Endodermal cell (in vitro differentiated cells): Measurements from ENCODE around the gene FSD1. TPM values are rescaled to one million over a fixed set of nuclear protein-coding genes. Genes with fewer than 3 reads are reported as not detected.

ENCODE experiments used
- DNase-seq: peaks from one replicate; pipeline ENCODE4 v3.0.0-alpha.2; 2017
- H3K27ac ChIP-seq: 2 replicates; pipeline ENCODE4 v1.5.1; 2013; ENCODE audit warnings: mild to moderate bottlenecking, low read depth, low read length, moderate library complexity
- H3K27me3 ChIP-seq: 2 replicates; pipeline ENCODE4 v1.6.1; 2013; ENCODE audit warnings: mild to moderate bottlenecking, low read length, moderate library complexity; ENCODE audit not compliant: insufficient read depth, control insufficient read depth, poor library complexity, severe bottlenecking
- H3K36me3 ChIP-seq: 2 replicates; pipeline ENCODE4 v1.7.0; 2013; ENCODE audit warnings: mild to moderate bottlenecking, low read length, moderate library complexity; ENCODE audit not compliant: control insufficient read depth, insufficient read depth
- H3K4me1 ChIP-seq: one replicate; pipeline ENCODE4 v1.7.0; 2013; ENCODE audit warnings: low read length; ENCODE audit not compliant: control insufficient read depth, insufficient read depth
- H3K4me3 ChIP-seq: 2 replicates; pipeline ENCODE4 v1.5.1; 2013; ENCODE audit warnings: mild to moderate bottlenecking, low read length, moderate library complexity
- H3K9ac ChIP-seq: 2 replicates; pipeline ENCODE4 v1.6.1; 2013; ENCODE audit warnings: mild to moderate bottlenecking, low read length, moderate library complexity; ENCODE audit not compliant: poor library complexity, severe bottlenecking; ENCODE audit errors: extremely low read depth
- H3K9me3 ChIP-seq: 2 replicates; pipeline ENCODE4 v1.6.1; 2013; ENCODE audit warnings: mild to moderate bottlenecking, low read length, moderate library complexity; ENCODE audit not compliant: control insufficient read depth
- H3K27ac Mint-ChIP-seq: 2 replicates; pipeline ENCODE4 v1.8.0; 2020; ENCODE audit warnings: mixed read lengths
- H3K27me3 Mint-ChIP-seq: 2 replicates; pipeline ENCODE4 v1.8.0; 2021; ENCODE audit warnings: mild to moderate bottlenecking, mixed read lengths; ENCODE audit not compliant: insufficient read depth
- H3K36me3 Mint-ChIP-seq: 2 replicates; pipeline ENCODE4 v1.8.0; 2020; ENCODE audit warnings: low read depth, mixed read lengths
- H3K4me1 Mint-ChIP-seq: 2 replicates; pipeline ENCODE4 v1.8.0; 2020; ENCODE audit warnings: mixed read lengths
- H3K4me3 Mint-ChIP-seq: 2 replicates; pipeline ENCODE4 v1.8.0; 2020; ENCODE audit warnings: mild to moderate bottlenecking, moderate library complexity, mixed read lengths
- H3K9me3 Mint-ChIP-seq: 2 replicates; pipeline ENCODE4 v1.8.0; 2020; ENCODE audit warnings: mild to moderate bottlenecking, mixed read lengths
- WGBS, 2 experiments: methylation state at CpG; one replicate each; pipeline versions ENCODE4 v1.1.5 to v1.1.7; 2013; ENCODE audit warnings: missing lambda C conversion rate in 2 of 2, mixed read lengths in 1 of 2; ENCODE audit not compliant: insufficient coverage in 1 of 2, insufficient read length in 1 of 2; 5-methylcytosine and 5-hydroxymethylcytosine counted together
- total RNA-seq, 2 donors: library from RNA; stranded (reverse); fragmentation: NEBNext Ultra II Directional in 1 of 2; extraction: Animal tissue kit (Norgen Biotek cat#: 25700) in 1 of 2; gene quantifications; 2 replicates in 1 of 2; 3 replicates in 1 of 2; pipeline ENCODE4 v1.2.1, GENCODE V29; 2021
- TF ChIP-seq, protein P1 (sequence below): fragments of 200-600 bp; sonication (generic); conservative IDR thresholded peaks from 2 replicates; pipeline ENCODE4 v1.5.0; 2021; ENCODE audit warnings: antibody characterized with exemption, mild to moderate bottlenecking

Gene FSD1
- total RNA-seq, 2 donors from 2014 or later, result 33.3 to 37.9 TPM

DNA sequence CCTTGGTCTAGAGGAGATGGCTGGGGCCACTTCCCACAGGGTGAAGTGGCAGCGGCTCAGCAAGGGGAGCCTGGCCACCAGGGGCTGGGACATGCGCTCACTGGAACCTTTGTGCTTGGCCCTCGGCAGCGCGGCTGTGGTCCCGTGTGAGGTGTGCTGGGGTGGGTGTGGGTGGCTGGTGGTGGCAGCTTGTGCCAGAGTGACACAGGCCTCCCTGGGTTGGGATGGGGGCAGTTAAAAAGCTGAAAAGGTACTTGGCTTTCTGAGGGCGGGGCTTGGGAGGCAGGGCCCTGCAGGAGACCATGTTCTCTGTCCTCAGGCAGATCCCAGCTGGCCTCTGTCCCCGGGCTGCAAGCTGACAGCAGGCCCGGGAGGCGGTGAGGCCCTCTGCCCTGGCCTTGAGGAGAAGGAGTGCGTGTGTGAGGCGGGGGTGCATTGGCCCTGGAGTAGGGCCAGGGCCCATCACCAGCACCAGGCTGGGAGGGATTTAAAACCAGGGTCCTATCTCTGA is 56.3 kb downstream of the FSD1 start:
- H3K27me3 ChIP-seq, result no peaks in the 10 kb centered on the region
- H3K4me3 ChIP-seq, result no peak overlapping the region
- no peak overlapping the region for H3K9ac ChIP-seq
- Mint-ChIP-seq H3K9me3 (no peaks in the 10 kb centered on the region), H3K27me3 (no peaks in the 10 kb centered on the region), H3K27ac (peak overlapping the region; percentile 77), H3K4me3 (no peak overlapping the region), H3K4me1 (peaks cover 7% of the 10 kb centered on the region), H3K36me3 (peaks cover 26% of the 10 kb centered on the region)
- H3K36me3 ChIP-seq, result peaks cover 28% of the 10 kb centered on the region
- peak overlapping the region; percentile 72 for H3K27ac ChIP-seq
- TF ChIP-seq, protein P1, sequence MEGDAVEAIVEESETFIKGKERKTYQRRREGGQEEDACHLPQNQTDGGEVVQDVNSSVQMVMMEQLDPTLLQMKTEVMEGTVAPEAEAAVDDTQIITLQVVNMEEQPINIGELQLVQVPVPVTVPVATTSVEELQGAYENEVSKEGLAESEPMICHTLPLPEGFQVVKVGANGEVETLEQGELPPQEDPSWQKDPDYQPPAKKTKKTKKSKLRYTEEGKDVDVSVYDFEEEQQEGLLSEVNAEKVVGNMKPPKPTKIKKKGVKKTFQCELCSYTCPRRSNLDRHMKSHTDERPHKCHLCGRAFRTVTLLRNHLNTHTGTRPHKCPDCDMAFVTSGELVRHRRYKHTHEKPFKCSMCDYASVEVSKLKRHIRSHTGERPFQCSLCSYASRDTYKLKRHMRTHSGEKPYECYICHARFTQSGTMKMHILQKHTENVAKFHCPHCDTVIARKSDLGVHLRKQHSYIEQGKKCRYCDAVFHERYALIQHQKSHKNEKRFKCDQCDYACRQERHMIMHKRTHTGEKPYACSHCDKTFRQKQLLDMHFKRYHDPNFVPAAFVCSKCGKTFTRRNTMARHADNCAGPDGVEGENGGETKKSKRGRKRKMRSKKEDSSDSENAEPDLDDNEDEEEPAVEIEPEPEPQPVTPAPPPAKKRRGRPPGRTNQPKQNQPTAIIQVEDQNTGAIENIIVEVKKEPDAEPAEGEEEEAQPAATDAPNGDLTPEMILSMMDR, result peak; percentile 39
- H3K9me3 ChIP-seq, result no peaks in the 10 kb centered on the region
- peak; percentile 73 for DNase-seq
- WGBS, 2 experiments, result 47 to 86% methylated on average over 4 to 12 of the region's 12 CpGs
- peaks cover 3% of the 10 kb centered on the region for H3K4me1 ChIP-seq

DNA sequence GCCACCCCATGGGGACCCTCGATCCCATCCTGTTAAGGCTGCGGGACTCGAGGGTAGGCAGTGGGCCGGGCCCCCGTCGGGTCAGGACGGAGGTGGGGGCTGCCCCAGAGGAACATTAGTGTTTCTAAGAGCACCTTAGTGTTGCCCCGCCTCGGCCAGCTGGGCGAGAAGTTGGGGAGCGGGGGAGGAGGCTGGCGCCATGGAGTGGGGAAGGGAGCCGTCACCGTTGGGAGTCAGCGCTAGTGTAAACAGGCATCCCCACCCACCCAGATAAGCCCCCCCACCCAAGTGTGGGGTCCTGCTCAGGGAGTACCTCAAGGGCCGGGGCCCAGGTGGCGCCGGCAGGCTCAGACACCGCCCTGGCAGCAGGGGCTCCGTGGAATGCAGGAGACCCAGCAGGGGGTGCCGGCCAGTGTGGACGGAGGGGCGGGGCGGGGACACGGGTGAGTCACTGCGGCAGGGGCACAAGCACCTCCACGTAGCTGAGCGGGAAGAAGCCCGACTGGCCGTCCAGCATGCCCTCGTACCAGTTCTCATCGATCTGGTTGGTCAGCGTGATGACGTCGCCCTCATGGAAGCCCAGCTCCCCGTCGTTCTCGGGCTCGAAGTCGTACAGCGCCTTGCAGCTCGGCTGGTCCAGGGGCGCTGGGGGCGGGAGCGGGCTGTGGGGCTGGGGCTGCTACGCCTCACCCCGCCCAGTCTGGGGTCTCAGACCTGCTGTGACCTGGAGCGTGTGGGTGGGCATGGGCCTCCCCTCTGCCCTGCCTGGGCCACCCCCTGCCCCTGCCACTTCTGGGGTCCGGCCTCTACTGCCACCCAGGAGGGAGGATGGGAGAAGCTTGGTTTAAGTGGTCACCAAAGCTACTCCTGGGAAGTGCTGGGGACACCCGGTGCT is 57.0 kb downstream of the FSD1 start:
- Histone ChIP-seq H3K9ac (no peak overlapping the region), H3K36me3 (peaks cover 28% of the 10 kb centered on the region), H3K4me3 (no peak overlapping the region), H3K27ac (peak overlapping the region; percentile 72), H3K27me3 (no peaks in the 10 kb centered on the region), H3K4me1 (peaks cover 3% of the 10 kb centered on the region), H3K9me3 (no peaks in the 10 kb centered on the region)
- Mint-ChIP-seq H3K27me3 (no peaks in the 10 kb centered on the region), H3K4me1 (peaks cover 7% of the 10 kb centered on the region), H3K36me3 (peaks cover 21% of the 10 kb centered on the region), H3K4me3 (no peak overlapping the region), H3K27ac (peak overlapping the region; percentile 77), H3K9me3 (no peaks in the 10 kb centered on the region)
- peak; percentile 83 for DNase-seq
- 90% methylated on average over 34 to 49 of the region's 50 CpGs for WGBS, 2 experiments
- TF ChIP-seq, protein P1, result no peak

DNA sequence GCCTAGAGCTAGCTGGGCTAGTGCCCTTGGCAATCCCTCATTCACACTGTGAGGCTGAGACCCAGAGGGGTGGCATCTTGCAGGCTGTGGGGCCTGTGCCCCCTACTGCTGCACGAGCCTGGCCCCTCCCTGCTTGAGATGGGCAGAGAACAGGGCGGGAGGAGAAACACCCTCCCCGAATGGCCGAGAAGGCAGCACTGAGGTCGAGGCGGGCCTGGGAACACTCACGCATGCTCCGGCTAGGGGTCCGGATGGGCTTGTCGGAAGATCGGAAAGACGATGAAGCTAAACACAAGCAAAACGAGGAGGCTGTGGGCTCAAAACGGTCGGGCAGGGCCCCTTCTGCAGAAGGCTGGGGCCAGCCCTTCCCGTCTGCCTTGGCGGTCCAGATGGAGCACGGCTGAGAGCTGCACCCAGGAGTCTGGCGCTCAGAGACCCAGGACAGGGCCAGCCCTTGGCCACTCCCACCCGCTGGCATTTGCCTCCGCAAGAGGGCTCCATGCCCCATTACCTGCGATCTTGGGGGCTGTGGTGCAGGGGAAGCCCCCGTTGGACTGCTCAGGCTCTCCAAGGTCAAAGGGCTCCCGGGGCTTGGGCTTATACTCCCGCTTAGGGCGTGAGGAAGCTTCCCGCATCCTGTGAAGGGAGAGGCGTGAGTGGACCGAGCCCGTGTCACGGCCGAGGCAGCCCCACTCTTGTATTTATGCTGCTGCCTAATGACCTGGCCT is 57.9 kb downstream of the FSD1 start:
- H3K27me3 Mint-ChIP-seq, result no peaks in the 10 kb centered on the region
- H3K36me3 ChIP-seq, result peaks cover 31% of the 10 kb centered on the region
- H3K9ac ChIP-seq, result no peak overlapping the region
- no peaks in the 10 kb centered on the region for H3K27me3 ChIP-seq
- H3K27ac Mint-ChIP-seq, result peak overlapping the region; percentile 76
- no peak for DNase-seq
- no peak overlapping the region for H3K4me3 ChIP-seq
- TF ChIP-seq, protein P1, result no peak
- peaks cover 7% of the 10 kb centered on the region for H3K4me1 Mint-ChIP-seq
- peak overlapping the region; percentile 72 for H3K27ac ChIP-seq
- 93 to 95% methylated on average over 19 to 32 of the region's 32 CpGs for WGBS, 2 experiments
- H3K9me3 Mint-ChIP-seq, result no peaks in the 10 kb centered on the region
- peaks cover 22% of the 10 kb centered on the region for H3K36me3 Mint-ChIP-seq
- H3K4me1 ChIP-seq, result peaks cover 3% of the 10 kb centered on the region
- no peak overlapping the region for H3K4me3 Mint-ChIP-seq
- no peaks in the 10 kb centered on the region for H3K9me3 ChIP-seq
